Measurements from ENCODE around the gene KCNG1. TPM values are rescaled to one million over a fixed set of nuclear protein-coding genes. Genes with fewer than 3 reads are reported as not detected.

KCNG1 gene
- total RNA-seq, 4 donors from 2014 or later = 2.2 to 10.4 (median 6.1) TPM

- H3K27me3 ChIP-seq = peaks cover 0 to 58% (median 0%) of the 10 kb centered on the region in 4 donors
- H3K9me3 ChIP-seq = no peaks in the 10 kb centered on the region
- no peak for DNase-seq
- H3K4me3 ChIP-seq = no peak overlapping the region
- TF ChIP-seq POLR2A (IDR thresholded peaks at IDR 0.05) (no peak), CTCF (IDR thresholded peaks at IDR 0.05) (no peak)
- intact Hi-C loops (cut with DNase I) = no loop called here
- 33 to 53% methylated on average over 7 of the region's 7 CpGs for WGBS, 2 donors
- H3K4me1 ChIP-seq = no peaks in the 10 kb centered on the region
- no peaks in the 10 kb centered on the region for H3K36me3 ChIP-seq
- H3K27ac ChIP-seq = no peak overlapping the region
Measured at GRCh38 chr20:51062065-51062464, 39.2 kb upstream of the KCNG1 start.

DNA sequence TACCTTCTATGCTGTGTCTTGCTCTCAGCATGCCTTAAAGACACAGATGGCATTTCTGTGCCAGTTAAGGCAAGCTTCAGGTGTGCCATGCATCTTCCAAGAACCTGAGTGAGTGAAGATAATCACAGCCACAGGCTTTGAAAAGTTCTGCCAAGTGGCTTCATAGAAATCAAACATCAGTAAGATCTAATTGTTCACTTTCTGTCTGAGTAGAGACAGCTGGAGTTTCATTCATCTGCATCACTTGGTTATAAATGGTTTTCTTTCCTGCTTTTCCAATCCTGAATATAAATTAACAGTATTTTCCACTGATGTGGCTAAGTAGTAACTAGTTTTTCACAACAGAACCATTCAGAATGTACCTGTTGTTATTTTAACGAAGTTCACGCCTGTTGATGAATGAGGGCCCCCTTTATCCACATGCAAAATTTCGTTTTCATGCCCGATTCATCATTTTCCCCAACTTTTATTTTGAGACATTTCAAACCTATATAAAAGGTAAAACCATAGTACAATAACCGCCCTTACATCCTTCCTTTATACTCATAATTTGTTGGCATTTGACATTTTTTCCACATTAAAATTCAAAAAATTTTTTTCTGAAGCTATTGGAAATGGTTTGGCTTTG, 38.6 kb upstream of the KCNG1 start:
- no peaks in the 10 kb centered on the region for H3K36me3 ChIP-seq
- DNase-seq = no peak
- H3K27me3 ChIP-seq = peaks cover 0 to 58% (median 0%) of the 10 kb centered on the region in 4 donors
- TF ChIP-seq CTCF (IDR thresholded peaks at IDR 0.05) (no peak), POLR2A (IDR thresholded peaks at IDR 0.05) (no peak)
- no peak overlapping the region for H3K27ac ChIP-seq
- H3K4me1 ChIP-seq = no peaks in the 10 kb centered on the region
- intact Hi-C loops (cut with DNase I) = no loop called here
- no peak overlapping the region for H3K4me3 ChIP-seq
- no peaks in the 10 kb centered on the region for H3K9me3 ChIP-seq
- WGBS, 2 donors = 29 to 39% methylated on average over 5 of the region's 5 CpGs

- Histone ChIP-seq H3K27me3 (peaks cover 0 to 61% (median 0%) of the 10 kb centered on the region in 4 donors), H3K4me1 (no peaks in the 10 kb centered on the region), H3K27ac (no peak overlapping the region), H3K9me3 (no peaks in the 10 kb centered on the region), H3K36me3 (no peaks in the 10 kb centered on the region), H3K4me3 (no peak overlapping the region)
- no peak for TF ChIP-seq CTCF (IDR thresholded peaks at IDR 0.05)
- TF ChIP-seq POLR2A (IDR thresholded peaks at IDR 0.05) = no peak
- intact Hi-C loops (cut with DNase I) = no loop called here
- no peak for DNase-seq
- WGBS, 2 donors = 88 to 93% methylated on average over 3 to 5 of the region's 5 CpGs
Measured at GRCh38 chr20:51060301-51060700, 37.4 kb upstream of the KCNG1 start.

GRCh38 chr20:51059862-51060261, 37.0 kb upstream of the KCNG1 start:
- H3K4me1 ChIP-seq = no peaks in the 10 kb centered on the region
- no peak for DNase-seq
- H3K27ac ChIP-seq = no peak overlapping the region
- H3K9me3 ChIP-seq = no peaks in the 10 kb centered on the region
- no peak overlapping the region for H3K4me3 ChIP-seq
- intact Hi-C loops (cut with DNase I) = no loop called here
- WGBS, 2 donors = 33 to 64% methylated on average over 1 of the region's 1 CpG
- no peaks in the 10 kb centered on the region for H3K36me3 ChIP-seq
- peaks cover 0 to 63% (median 0%) of the 10 kb centered on the region in 4 donors for H3K27me3 ChIP-seq
- TF ChIP-seq CTCF (IDR thresholded peaks at IDR 0.05) (no peak), POLR2A (IDR thresholded peaks at IDR 0.05) (no peak)

GRCh38 chr20:51058017-51058416, 35.1 kb upstream of the KCNG1 start:
- Histone ChIP-seq H3K27ac (no peak overlapping the region), H3K9me3 (no peaks in the 10 kb centered on the region), H3K27me3 (peaks cover 0 to 74% (median 0%) of the 10 kb centered on the region in 4 donors), H3K36me3 (no peaks in the 10 kb centered on the region), H3K4me3 (no peak overlapping the region), H3K4me1 (no peaks in the 10 kb centered on the region)
- intact Hi-C loops (cut with DNase I) = no loop called here
- DNase-seq = no peak
- 47 to 70% methylated on average over 4 to 9 of the region's 9 CpGs for WGBS, 2 donors
- TF ChIP-seq CTCF (IDR thresholded peaks at IDR 0.05) = no peak
- TF ChIP-seq POLR2A (IDR thresholded peaks at IDR 0.05) = no peak

Data from esophagus squamous epithelium (tissue), 5 donors.